AG04450 (cell line): ENCODE data around the gene SLC10A3. TPM values are rescaled to one million over a fixed set of nuclear protein-coding genes. Genes with fewer than 3 reads are reported as not detected.

Experiments
- CTCF ChIA-PET: fragments of 300-600, 350-600 bp; formaldehyde crosslinking; extraction: SDS; loops from one replicate; lab custom pipeline; 2022; ENCODE audit warnings: antibody characterized with exemption, inconsistent platforms; lab: Charles Lee
- POLR2A ChIA-PET: fragments of 350-600 bp; formaldehyde crosslinking; extraction: SDS; loops from one replicate; lab custom pipeline; 2021; ENCODE audit warnings: antibody characterized with exemption, inconsistent platforms; lab: Yijun Ruan, JAX
- DNase-seq: peaks from one replicate; pipeline ENCODE4 v3.0.0-alpha.2; 2011; ENCODE audit warnings: low read depth, low spot score
- H3K27ac ChIP-seq: one replicate; pipeline ENCODE4 v1.5.1; 2012; ENCODE audit warnings: low read depth, low read length, control low read depth
- H3K27me3 ChIP-seq: one replicate; pipeline ENCODE4 v1.6.0; 2012; ENCODE audit warnings: low read length; ENCODE audit not compliant: control insufficient read depth, insufficient read depth
- H3K4me3 ChIP-seq: 2 replicates; pipeline ENCODE4 v1.5.1; 2011; ENCODE audit warnings: mild to moderate bottlenecking, low read depth, low read length, control low read depth
- H3K9me3 ChIP-seq: 2 replicates; pipeline ENCODE4 v1.5.1; 2012; ENCODE audit warnings: low read length; ENCODE audit not compliant: control insufficient read depth, insufficient read depth
- CTCF ChIP-seq: IDR thresholded peaks from 2 replicates; pipeline ENCODE4 v1.5.1; 2011; ENCODE audit warnings: low read depth, low read length, control low read depth, inconsistent platforms
- polyA plus RNA-seq: library from polyadenylated mRNA; depleted of rRNA; stranded (reverse); fragments of >200 nt; gene quantifications from 2 replicates; pipeline ENCODE4 v1.2.3, GENCODE V29; 2011

The SLC10A3 gene
- polyA plus RNA-seq, 1 experiment: 10.1 TPM

GRCh38 chrX:154472685-154473632 is 17.5 kb downstream of the SLC10A3 start:
- Histone ChIP-seq H3K4me3 (no peak overlapping the region), H3K27me3 (no peaks in the 10 kb centered on the region), H3K27ac (no peak overlapping the region), H3K9me3 (no peaks in the 10 kb centered on the region; the same call in 1 of the 2 replicates)
- ChIA-PET POLR2A (interaction anchor here (0.7 to 1.1 kb wide), 2 partner anchors 9 to 18 kb away, joined by 4 to 5 read pairs; partner anchors contain the start of gene SLC10A3), CTCF (no interaction called here)
- DNase-seq: no peak
- TF ChIP-seq CTCF: no peak

GRCh38 chrX:154471839-154472684 is 18.4 kb downstream of the SLC10A3 start:
- CTCF ChIA-PET: no interaction called here
- DNase-seq: no peak
- POLR2A ChIA-PET: no interaction called here
- no peaks in the 10 kb centered on the region for H3K27me3 ChIP-seq
- no peak overlapping the region for H3K4me3 ChIP-seq
- no peaks in the 10 kb centered on the region; the same call in 1 of the 2 replicates for H3K9me3 ChIP-seq
- no peak for TF ChIP-seq CTCF
- H3K27ac ChIP-seq: peak overlapping the region; percentile 11

- H3K27me3 ChIP-seq: no peaks in the 10 kb centered on the region
- ChIA-PET CTCF (no interaction called here), POLR2A (no interaction called here)
- no peak overlapping the region for H3K4me3 ChIP-seq
- H3K9me3 ChIP-seq: no peaks in the 10 kb centered on the region; the same call in 1 of the 2 replicates
- no peak for TF ChIP-seq CTCF
- no peak for DNase-seq
- H3K27ac ChIP-seq: no peak overlapping the region
Observed at GRCh38 chrX:154470914-154471568, 19.4 kb downstream of the SLC10A3 start.

GRCh38 chrX:154470434-154470833 is 20.0 kb downstream of the SLC10A3 start:
- H3K4me3 ChIP-seq: no peak overlapping the region
- H3K27ac ChIP-seq: no peak overlapping the region
- no peak for TF ChIP-seq CTCF
- H3K9me3 ChIP-seq: no peaks in the 10 kb centered on the region; the same call in 1 of the 2 replicates
- no peak for DNase-seq
- ChIA-PET CTCF (no interaction called here), POLR2A (no interaction called here)
- no peaks in the 10 kb centered on the region for H3K27me3 ChIP-seq
